PFSK-1 (cell line): Measurements from ENCODE around the gene CARMIL1.

ENCODE experiments used
- POLR2AphosphoS5 ChIP-seq: IDR thresholded peaks from 2 replicates; pipeline ENCODE4 v1.6.1; 2012; ENCODE audit warnings: low read depth, mild to moderate bottlenecking, control low read depth, low read length, moderate library complexity
- TAF1 ChIP-seq: IDR thresholded peaks from 2 replicates; pipeline ENCODE4 v1.6.1; 2012; ENCODE audit warnings: low read length, control low read depth, borderline replicate concordance; ENCODE audit not compliant: insufficient read depth

- TF ChIP-seq POLR2AphosphoS5 (no peak), TAF1 (no peak)
Measured at GRCh38 chr6:25239059-25239458, 40.1 kb upstream of the CARMIL1 start.
